GM18520 (cell line): ENCODE results near the gene RANBP1.
"Not testable (repeated sequence)": the region's sequence is repeated elsewhere in the genome, so short reads cannot be mapped to it uniquely, and the experiment has no call there.

Experiments
- ATAC-seq: cut with Tn5 transposase; IDR thresholded peaks from one replicate; pipeline ENCODE4 v1.9.1; 2021; ENCODE audit not compliant: unreplicated experiment

The RANBP1 gene

GRCh38 chr22:20115691-20116375 lies at the start of gene RANBP1:
Gene RANBP1 (plus strand): TSS chr22:20116104. CDS start chr22:20116185, 81 bp downstream.
- no peak for ATAC-seq

DNA sequence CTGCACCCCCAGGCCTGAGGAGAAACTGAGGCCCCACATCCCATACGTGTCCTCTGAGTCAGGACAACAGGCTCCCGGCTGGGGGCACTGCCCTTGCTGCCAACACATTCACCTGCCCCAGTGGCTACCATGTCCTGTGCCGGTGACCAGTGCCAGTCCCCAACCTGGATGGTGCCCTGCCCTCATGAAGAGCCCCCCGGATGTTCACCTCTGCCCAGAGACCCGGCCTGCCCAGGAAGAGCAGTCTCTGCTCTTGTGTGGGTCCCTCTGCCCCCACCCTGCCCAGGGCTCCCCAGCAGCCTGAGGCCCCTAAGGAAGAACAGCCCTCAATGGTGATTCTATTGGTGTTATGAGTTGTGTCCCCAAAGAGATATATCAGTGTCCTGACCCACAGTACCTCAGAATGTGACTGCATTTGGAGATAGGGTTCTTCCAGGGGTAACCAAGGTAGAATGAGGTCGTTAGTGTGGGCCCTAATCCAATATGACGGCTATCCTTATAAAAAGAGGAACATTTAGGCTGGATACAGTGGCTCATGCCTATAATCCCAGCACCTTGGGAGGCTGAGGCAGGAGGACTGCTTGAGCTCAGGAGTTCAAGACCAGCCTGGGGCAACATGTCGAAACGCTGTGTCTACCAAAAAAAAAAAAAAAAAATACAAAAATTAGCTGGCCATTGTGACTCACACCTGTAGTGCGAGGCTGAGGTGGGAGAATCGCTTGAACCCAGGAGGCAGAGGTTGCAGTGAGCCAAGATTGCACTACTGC lies 49.1 kb upstream of the RANBP1 start:
- ATAC-seq: no peak

DNA sequence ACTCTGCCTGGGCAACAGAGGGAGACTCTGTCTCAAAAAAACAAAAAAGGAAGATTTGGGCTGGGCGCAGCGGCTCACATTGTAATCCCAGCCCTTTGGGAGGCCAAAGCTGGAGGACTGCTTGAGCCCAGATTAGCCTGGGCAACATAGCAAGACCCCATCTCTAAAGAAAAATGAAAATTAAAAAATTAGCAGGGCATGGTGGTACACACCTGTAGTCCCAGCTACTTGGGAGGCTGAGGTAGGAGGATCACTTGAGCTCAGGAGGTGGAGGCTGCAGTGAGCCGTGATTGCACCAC lies 48.6 kb upstream of the RANBP1 start:
- not testable (repeated sequence) for ATAC-seq

DNA sequence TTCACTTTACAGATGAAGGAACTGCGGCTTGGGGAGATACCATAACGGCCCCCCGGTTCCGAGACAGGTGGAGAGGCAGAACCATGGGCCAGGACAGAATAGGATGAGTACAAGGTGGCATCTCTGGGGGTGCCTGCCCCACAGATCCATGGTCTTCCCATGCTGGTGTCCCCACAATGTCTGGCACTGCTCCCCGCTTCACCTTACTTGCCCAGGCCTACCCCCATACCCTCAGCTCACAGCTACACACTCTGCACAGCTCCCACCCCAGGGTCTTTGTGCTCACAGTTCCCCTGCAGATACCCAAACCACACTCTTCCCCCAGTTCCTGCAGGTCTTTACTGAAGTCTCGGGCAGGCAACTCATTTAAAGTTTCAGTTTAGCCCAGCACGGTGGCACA lies 47.3 kb upstream of the RANBP1 start:
- ATAC-seq: no peak

GRCh38 chr22:20069331-20070042 lies 46.4 kb upstream of the RANBP1 start:
- ATAC-seq: no peak

GRCh38 chr22:20071524-20071972 lies 44.4 kb upstream of the RANBP1 start:
- ATAC-seq: no peak

- no peak for ATAC-seq
Measured at GRCh38 chr22:20076627-20077172, 39.2 kb upstream of the RANBP1 start.

DNA sequence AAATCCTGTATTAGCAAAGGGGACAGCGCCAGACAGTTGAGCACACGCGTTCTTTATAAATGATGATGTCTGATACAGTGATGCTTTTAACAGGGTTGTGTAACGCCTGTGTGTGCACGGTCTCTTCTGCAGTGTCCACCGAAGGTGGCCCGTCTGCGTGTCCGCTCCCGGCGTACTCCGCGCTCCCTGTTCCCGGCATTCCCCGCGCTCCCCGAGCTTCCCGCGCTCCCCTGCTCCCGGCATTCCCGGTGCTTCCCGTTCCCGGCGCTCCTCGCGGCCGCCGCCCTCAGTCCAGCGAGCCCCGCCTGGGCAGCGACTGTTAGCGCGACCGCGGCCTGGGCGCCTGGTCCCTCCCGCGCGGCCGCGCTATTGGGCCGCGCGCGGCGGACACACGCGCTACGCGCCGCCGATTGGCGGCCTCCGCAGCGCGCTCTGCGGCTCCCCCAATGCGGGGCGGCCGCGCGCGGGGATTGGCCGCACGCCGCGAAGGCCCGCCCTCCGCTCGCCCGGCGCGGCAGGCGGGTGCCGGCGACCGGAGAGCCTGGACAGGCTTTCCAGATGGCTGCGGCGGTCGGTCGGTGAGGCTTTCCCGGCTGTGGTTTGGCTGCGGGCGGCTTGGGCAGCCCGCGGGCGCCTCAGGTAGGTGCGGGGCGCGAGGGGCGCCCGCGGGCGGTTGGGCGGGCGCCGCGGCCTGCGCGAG lies 36.0 kb upstream of the RANBP1 start, which contains the start of gene DGCR8:
Gene DGCR8, plus strand, starts transcription at position 497 of the 700 bp plus-strand sequence. CDS start 5,723 bp downstream, outside the sequence.
- ATAC-seq: peak; percentile 81

DNA sequence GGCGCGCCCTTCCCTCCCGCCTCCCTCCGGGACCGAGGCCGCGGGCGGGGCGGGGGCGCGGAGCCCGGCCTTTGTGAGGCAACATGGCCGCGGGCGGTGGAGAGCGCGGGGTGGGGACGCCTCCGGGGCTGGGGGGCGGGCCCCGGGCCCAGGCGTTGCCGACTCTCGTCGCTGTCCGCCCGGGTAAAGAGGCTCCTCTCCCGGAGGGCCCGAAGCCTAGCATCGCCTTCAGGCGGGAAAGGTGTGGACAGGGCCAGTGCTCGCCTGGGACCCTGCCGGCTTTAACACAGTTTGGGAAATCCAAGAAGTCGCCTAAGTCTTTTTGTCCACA lies 35.5 kb upstream of the RANBP1 start:
- peak; percentile 52 for ATAC-seq

- ATAC-seq: no peak
Measured at GRCh38 chr22:20080776-20081654, 34.9 kb upstream of the RANBP1 start.

GRCh38 chr22:20083157-20083890 lies 32.6 kb upstream of the RANBP1 start:
- no peak for ATAC-seq

GRCh38 chr22:20083891-20084546 lies 31.9 kb upstream of the RANBP1 start:
- no peak for ATAC-seq

GRCh38 chr22:20084547-20085413 lies 31.1 kb upstream of the RANBP1 start:
- ATAC-seq: no peak

GRCh38 chr22:20085651-20086050 lies 30.3 kb upstream of the RANBP1 start:
- ATAC-seq: no peak

DNA sequence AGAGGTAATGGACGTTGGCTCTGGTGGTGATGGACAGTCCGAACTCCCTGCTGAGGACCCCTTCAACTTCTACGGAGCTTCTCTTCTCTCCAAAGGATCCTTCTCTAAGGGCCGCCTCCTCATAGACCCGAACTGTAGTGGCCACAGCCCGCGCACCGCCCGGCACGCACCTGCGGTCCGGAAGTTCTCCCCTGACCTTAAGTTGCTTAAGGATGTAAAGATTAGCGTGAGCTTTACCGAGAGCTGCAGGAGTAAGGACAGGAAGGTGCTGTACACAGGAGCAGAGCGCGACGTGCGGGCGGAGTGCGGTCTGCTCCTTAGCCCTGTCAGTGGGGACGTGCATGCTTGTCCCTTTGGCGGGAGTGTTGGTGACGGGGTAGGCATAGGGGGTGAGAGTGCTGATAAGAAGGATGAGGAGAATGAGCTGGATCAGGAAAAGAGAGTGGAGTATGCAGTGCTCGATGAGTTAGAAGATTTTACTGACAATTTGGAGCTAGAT lies 29.8 kb upstream of the RANBP1 start:
- no peak for ATAC-seq

- ATAC-seq: no peak
Measured at GRCh38 chr22:20086763-20087162, 29.1 kb upstream of the RANBP1 start.

GRCh38 chr22:20087319-20088262 lies 28.3 kb upstream of the RANBP1 start:
- no peak for ATAC-seq
